A549 treated with Mapracorat at 1 μM for 4 hours (cell line): ENCODE results near the gene ZSCAN30. TPM values are rescaled to one million over a fixed set of nuclear protein-coding genes. Genes with fewer than 3 reads are reported as not detected.

Source experiments
- total RNA-seq: library from RNA; stranded (reverse); fragments of 200-300 nt; extraction: Qiagen RNA extraction; gene quantifications from 5 replicates; pipeline ENCODE4 v1.2.3, GENCODE V29; 2022

The ZSCAN30 gene
- total RNA-seq = 0.47 to 1.6 TPM (median 0.57 TPM) in 5 replicates

DNA sequence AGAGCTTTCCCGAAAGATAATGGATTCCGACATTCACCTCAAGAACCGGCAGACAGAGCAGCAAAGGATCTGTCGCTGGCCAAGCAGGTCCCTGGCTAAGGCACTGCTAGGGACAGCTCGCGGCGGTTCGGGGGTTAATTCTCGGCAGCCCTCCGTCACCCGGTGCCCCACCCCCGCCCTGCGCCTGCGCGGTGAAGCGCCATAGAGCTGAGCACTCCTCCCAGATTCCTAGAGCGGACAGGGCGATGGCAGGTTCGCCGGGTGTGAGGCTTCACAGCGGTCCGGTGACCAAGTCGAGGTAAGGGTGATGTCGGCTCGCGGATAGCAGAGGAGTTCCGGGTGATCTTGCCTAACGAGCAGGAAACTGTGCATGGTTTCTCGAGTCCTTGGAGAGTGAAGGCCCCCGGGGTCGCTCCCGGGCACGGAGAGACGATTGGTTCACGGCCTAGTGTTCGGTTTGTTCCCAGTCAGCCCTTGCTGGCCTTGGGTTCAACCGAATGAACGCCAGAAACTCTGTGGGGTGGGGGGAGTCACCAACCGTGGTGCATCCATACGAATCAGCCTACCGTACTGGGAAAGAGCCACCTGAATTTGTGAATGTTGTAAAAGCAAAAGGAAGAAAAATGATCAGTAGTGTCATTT, at the start of gene ZSCAN30:
TSS of gene ZSCAN30 (minus strand) at position 136 of the 642 bp plus-strand sequence. CDS start 25,877 bp downstream, outside the sequence.

DNA sequence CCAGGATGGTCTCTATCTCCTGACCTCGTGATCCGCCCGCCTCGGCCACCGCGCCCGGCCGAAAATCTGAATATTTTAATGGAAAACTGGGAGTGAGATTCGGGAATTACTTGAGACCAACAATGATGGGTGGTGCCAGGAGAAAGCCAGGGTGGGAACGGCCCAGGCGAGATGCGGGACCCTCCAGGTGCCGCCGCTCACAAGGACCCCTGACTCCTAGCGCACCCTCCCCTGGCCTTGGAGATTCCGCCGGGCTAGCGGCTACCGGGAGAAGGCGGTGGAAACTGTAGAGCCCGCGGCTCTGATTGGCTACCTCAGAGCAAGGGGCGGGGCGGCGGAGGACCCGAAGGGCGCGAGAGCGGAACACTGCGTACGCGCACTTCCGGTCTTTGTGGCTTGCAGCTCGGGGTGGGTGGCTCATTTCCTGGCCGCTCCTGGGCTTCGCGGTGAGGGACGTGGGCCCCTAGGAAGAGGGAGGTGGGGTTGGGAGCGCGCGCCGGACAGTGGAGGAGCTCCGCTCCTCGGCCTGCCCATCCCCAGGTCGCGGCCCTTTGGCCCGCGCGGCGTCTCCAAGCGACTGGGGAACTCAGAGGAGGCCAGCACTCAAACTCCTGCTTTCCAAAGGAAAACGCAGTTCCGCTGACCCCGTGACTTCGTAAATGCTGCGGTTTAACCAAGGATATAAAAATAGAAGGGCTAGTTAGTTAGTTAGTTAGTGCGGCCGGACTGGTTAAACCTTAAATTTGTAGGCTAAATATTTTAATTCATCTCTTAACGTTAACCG, 49.2 kb downstream of the ZSCAN30 start, which contains the start of gene ZNF397:
TSS of gene ZNF397 (plus strand) at position 371 of the 784 bp plus-strand sequence. CDS start 1,437 bp downstream, outside the sequence.

Other genes with a start within 250 kb of the ZSCAN30 start
- 11.9 to 12.8 TPM (median 12.5 TPM) in 5 replicates for gene MAPRE2, start 248.8 kb downstream of the ZSCAN30 start, total RNA-seq
- 3.3 to 4.6 TPM (median 3.9 TPM) in 5 replicates for gene ZNF397, start 49.2 kb downstream of the ZSCAN30 start, total RNA-seq
- 10.0 to 14.0 TPM (median 11.3 TPM) in 5 replicates for gene ZNF24, start 54.2 kb upstream of the ZSCAN30 start, total RNA-seq
- gene ZNF396, start 87.1 kb upstream of the ZSCAN30 start, total RNA-seq = 0.56 to 1.4 TPM (median 0.82 TPM) in 5 replicates
- 23.7 to 26.3 TPM (median 25.2 TPM) in 5 replicates for gene INO80C, start 207.7 kb upstream of the ZSCAN30 start, total RNA-seq